GM12801 (cell line): ENCODE data around the gene GBF1.

Experiments used
- CTCF ChIP-seq: IDR thresholded peaks from one replicate; pipeline ENCODE4 v1.5.1; 2011; ENCODE audit warnings: control low read depth; ENCODE audit not compliant: insufficient read length; ENCODE audit errors: extremely low read depth

GBF1 gene

DNA sequence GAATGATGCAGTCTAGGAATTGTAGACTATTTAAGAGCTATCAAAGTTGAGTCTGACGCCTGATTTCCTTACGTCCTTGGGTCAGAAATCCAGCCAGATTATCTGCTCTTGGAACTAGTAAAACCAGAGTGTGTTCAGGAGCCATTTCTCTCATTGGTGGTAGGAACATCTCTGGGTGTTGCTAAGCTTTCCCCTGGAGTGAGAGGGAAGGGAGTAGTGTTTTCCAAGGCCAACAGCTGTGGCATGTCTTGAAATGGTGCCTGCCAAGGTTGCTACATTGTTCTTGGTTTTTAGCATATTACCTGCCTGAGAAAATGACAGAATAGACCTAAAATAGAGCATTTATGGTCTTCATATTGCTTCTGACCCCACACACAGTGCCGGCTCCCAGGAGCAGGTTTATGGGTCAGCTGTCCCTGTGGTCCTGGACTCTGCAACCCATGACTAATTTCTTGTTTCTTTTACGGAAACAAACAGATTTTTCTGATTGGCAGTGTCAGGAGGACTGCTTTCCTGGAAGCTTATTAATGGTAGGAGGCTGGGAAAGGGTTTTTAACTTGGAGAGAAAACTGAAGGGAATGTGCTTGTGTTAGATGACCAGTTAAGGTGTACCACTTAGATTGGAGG, 17.5 kb downstream of the GBF1 start:
- no peak for TF ChIP-seq CTCF

- no peak for TF ChIP-seq CTCF
Observed at GRCh38 chr10:102264371-102264770, 19.0 kb downstream of the GBF1 start.

- TF ChIP-seq CTCF, result no peak
Observed at GRCh38 chr10:102266670-102267069, 21.3 kb downstream of the GBF1 start.

- no peak for TF ChIP-seq CTCF
Observed at GRCh38 chr10:102267748-102268147, 22.4 kb downstream of the GBF1 start.

GRCh38 chr10:102268375-102268888, 23.1 kb downstream of the GBF1 start:
- no peak for TF ChIP-seq CTCF

- no peak for TF ChIP-seq CTCF
Observed at GRCh38 chr10:102269017-102269416, 23.7 kb downstream of the GBF1 start.

- no peak for TF ChIP-seq CTCF
Observed at GRCh38 chr10:102274062-102274461, 28.7 kb downstream of the GBF1 start.

DNA sequence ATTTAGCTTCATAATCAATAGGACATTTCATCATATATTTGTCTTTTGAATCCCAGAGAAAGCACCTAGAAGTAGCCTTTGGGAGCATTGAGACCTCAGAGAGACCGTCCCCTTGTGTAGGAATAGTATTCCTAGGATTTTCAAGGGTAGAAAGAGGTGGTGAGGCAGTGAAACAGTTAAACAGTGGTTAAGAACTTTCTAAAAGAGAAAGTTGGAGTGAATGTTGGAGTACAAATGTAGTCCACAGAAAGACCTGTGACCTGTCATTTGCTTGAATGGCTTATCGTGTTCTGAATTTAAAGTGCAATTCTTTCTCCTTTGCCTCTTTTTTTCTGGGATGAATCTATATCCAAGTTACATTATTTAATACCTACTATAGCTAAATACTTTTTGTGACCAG, 30.0 kb downstream of the GBF1 start:
- TF ChIP-seq CTCF, result no peak
